Endothelial cell (in vitro differentiated cells): ENCODE data around the gene CWC22. TPM values are rescaled to one million over a fixed set of nuclear protein-coding genes. Genes with fewer than 3 reads are reported as not detected.

ENCODE experiments used
- DNase-seq: peaks from one replicate; pipeline ENCODE4 v3.0.0; 2021; ENCODE audit warnings: low spot score
- H3K27ac Mint-ChIP-seq: one replicate; pipeline ENCODE4 v1.8.0; 2021; ENCODE audit warnings: mixed read lengths, inconsistent platforms; ENCODE audit not compliant: unreplicated experiment
- H3K27me3 Mint-ChIP-seq: one replicate; pipeline ENCODE4 v1.8.0; 2021; ENCODE audit warnings: mild to moderate bottlenecking, moderate library complexity, mixed read lengths, inconsistent platforms; ENCODE audit not compliant: unreplicated experiment
- H3K36me3 Mint-ChIP-seq: one replicate; pipeline ENCODE4 v1.8.0; 2021; ENCODE audit warnings: mild to moderate bottlenecking, low read depth, mixed read lengths, inconsistent platforms; ENCODE audit not compliant: unreplicated experiment
- H3K4me1 Mint-ChIP-seq: one replicate; pipeline ENCODE4 v1.8.0; 2021; ENCODE audit warnings: mild to moderate bottlenecking, mixed read lengths, inconsistent platforms; ENCODE audit not compliant: unreplicated experiment
- H3K4me3 Mint-ChIP-seq: one replicate; pipeline ENCODE4 v1.8.0; 2021; ENCODE audit warnings: mild to moderate bottlenecking, mixed read lengths, inconsistent platforms; ENCODE audit not compliant: unreplicated experiment
- H3K9me3 Mint-ChIP-seq: one replicate; pipeline ENCODE4 v1.8.0; 2021; ENCODE audit warnings: mixed read lengths, inconsistent platforms; ENCODE audit not compliant: unreplicated experiment
- total RNA-seq: library from RNA; stranded (reverse); fragmentation: NEBNext Ultra II Directional; extraction: Animal tissue kit (Norgen Biotek cat#: 25700); gene quantifications from one replicate; pipeline ENCODE4 v1.2.1, GENCODE V29; 2021; ENCODE audit not compliant: unreplicated experiment
- TF ChIP-seq, protein P1 (sequence below): fragments of 200-600 bp; sonication (generic); IDR thresholded peaks from one replicate; pipeline ENCODE4 v1.5.0; 2021; ENCODE audit warnings: antibody characterized with exemption; ENCODE audit not compliant: unreplicated experiment

CWC22 gene
- total RNA-seq, 1 donor from 2014 or later: 16.9 TPM

DNA sequence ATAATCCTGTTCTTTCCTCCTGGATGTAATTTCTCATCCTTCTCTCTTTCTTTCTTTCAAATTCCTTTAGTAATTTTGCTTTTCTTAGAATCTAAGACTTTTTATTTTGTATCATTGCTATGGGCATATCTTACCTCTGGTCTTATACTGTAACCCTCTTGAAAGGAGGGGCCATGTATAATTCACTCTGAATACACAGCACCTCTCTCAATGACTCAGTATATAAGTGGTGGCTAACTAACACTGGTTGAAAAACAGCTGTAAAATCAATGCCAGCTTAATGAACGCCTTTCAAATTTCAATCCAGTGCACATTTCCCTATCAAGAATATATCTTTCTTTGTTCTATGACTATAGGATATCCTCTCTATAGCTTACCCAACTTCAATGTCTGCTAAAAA is 53.7 kb downstream of the CWC22 start:
- no peak overlapping the region for H3K4me3 Mint-ChIP-seq
- TF ChIP-seq, protein P1, sequence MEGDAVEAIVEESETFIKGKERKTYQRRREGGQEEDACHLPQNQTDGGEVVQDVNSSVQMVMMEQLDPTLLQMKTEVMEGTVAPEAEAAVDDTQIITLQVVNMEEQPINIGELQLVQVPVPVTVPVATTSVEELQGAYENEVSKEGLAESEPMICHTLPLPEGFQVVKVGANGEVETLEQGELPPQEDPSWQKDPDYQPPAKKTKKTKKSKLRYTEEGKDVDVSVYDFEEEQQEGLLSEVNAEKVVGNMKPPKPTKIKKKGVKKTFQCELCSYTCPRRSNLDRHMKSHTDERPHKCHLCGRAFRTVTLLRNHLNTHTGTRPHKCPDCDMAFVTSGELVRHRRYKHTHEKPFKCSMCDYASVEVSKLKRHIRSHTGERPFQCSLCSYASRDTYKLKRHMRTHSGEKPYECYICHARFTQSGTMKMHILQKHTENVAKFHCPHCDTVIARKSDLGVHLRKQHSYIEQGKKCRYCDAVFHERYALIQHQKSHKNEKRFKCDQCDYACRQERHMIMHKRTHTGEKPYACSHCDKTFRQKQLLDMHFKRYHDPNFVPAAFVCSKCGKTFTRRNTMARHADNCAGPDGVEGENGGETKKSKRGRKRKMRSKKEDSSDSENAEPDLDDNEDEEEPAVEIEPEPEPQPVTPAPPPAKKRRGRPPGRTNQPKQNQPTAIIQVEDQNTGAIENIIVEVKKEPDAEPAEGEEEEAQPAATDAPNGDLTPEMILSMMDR: no peak
- peaks cover 8% of the 10 kb centered on the region for H3K36me3 Mint-ChIP-seq

DNA sequence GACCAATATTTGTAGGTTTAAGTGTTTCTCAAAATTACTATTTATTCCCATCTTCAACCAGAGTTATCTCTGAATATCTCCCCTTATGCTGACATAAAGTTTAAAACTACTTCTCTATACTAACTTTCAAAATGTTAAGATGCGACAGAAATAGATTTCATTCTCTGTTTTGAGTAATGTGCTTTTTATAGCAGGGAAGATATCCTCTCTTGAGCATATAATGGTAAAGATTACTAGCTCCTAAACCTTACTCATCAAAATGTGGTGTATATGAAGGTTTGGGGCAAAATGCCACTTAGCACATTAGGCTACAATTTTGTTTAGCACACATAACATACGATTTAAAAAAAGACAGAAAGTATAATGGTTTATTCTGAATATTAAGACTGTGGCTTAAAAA is 54.4 kb downstream of the CWC22 start:
- Mint-ChIP-seq H3K27ac (no peak overlapping the region), H3K4me3 (no peak overlapping the region), H3K36me3 (peaks cover 8% of the 10 kb centered on the region), H3K27me3 (no peaks in the 10 kb centered on the region), H3K4me1 (no peaks in the 10 kb centered on the region), H3K9me3 (no peaks in the 10 kb centered on the region)
- TF ChIP-seq, protein P1: no peak
- DNase-seq: no peak

More for the DNA sequence above, 53.7 kb downstream of the CWC22 start:
- no peaks in the 10 kb centered on the region for H3K9me3 Mint-ChIP-seq
- no peaks in the 10 kb centered on the region for H3K4me1 Mint-ChIP-seq
- no peak for DNase-seq
- H3K27ac Mint-ChIP-seq: no peak overlapping the region
- no peaks in the 10 kb centered on the region for H3K27me3 Mint-ChIP-seq

- H3K27ac Mint-ChIP-seq: no peak overlapping the region
- no peaks in the 10 kb centered on the region for H3K9me3 Mint-ChIP-seq
- H3K4me3 Mint-ChIP-seq: no peak overlapping the region
- DNase-seq: no peak
- H3K27me3 Mint-ChIP-seq: no peaks in the 10 kb centered on the region
- no peaks in the 10 kb centered on the region for H3K4me1 Mint-ChIP-seq
- H3K36me3 Mint-ChIP-seq: peaks cover 8% of the 10 kb centered on the region
- TF ChIP-seq, protein P1: no peak
Observed at GRCh38 chr2:179951680-179952079, 55.4 kb downstream of the CWC22 start.

- H3K9me3 Mint-ChIP-seq: no peaks in the 10 kb centered on the region
- DNase-seq: no peak
- H3K36me3 Mint-ChIP-seq: peaks cover 8% of the 10 kb centered on the region
- H3K4me1 Mint-ChIP-seq: no peaks in the 10 kb centered on the region
- H3K27ac Mint-ChIP-seq: no peak overlapping the region
- TF ChIP-seq, protein P1: no peak
- no peak overlapping the region for H3K4me3 Mint-ChIP-seq
- H3K27me3 Mint-ChIP-seq: no peaks in the 10 kb centered on the region
Observed at GRCh38 chr2:179950391-179950790, 56.7 kb downstream of the CWC22 start.

- Mint-ChIP-seq H3K4me1 (no peaks in the 10 kb centered on the region), H3K27me3 (no peaks in the 10 kb centered on the region), H3K4me3 (no peak overlapping the region), H3K9me3 (no peaks in the 10 kb centered on the region), H3K36me3 (peaks cover 8% of the 10 kb centered on the region), H3K27ac (no peak overlapping the region)
- no peak for DNase-seq
- TF ChIP-seq, protein P1: no peak
Observed at GRCh38 chr2:179949438-179949837, 57.7 kb downstream of the CWC22 start.
